Upper lobe of left lung (tissue), 6 donors: ENCODE measurements around the gene IMPA2. TPM values are rescaled to one million over a fixed set of nuclear protein-coding genes. Genes with fewer than 3 reads are reported as not detected.
"Not testable (repeated sequence)": the region's sequence is repeated elsewhere in the genome, so short reads cannot be mapped to it uniquely, and the experiment has no call there.

Source experiments
- ATAC-seq, 2 donors: fragments of 200-7000 bp; cut with Tn5 transposase; one replicate each; pipeline ENCODE4 v1.9.1; 2022; ENCODE audit warnings: mild to moderate bottlenecking in 2 of 2, moderate library complexity in 2 of 2; ENCODE audit not compliant: low FRiP score in 2 of 2
- DNase-seq, 2 donors: peaks; one replicate each; pipeline ENCODE4 v3.0.0-alpha.2; 2019 to 2020
- H3K27ac ChIP-seq, 4 donors: fragments of 200-600 bp; sonication (generic); one replicate each; pipeline ENCODE4 v1.5.1; 2016 to 2019
- H3K27me3 ChIP-seq, 4 donors: fragments of 200-600 bp; sonication (generic); one replicate each; pipeline ENCODE4 v1.5.1; 2017 to 2019
- H3K36me3 ChIP-seq, 4 donors: fragments of 200-600 bp; sonication (generic); one replicate each; pipeline ENCODE4 v1.5.1; 2016 to 2019
- H3K4me1 ChIP-seq, 4 donors: fragments of 200-600 bp; sonication (generic); one replicate each; pipeline ENCODE4 v1.5.1; 2018 to 2019
- H3K4me3 ChIP-seq, 4 donors: fragments of 200-600 bp; sonication (generic); one replicate each; pipeline ENCODE4 v1.5.1; 2017 to 2019; ENCODE audit warnings: mild to moderate bottlenecking in 2 of 4, moderate library complexity in 1 of 4
- H3K9me3 ChIP-seq, 4 donors: fragments of 200-600 bp; sonication (generic); one replicate each; pipeline ENCODE4 v1.5.1; 2018 to 2019
- EP300 ChIP-seq, 4 donors: sonication (generic); formaldehyde crosslinking; IDR thresholded peaks; one replicate each; pipeline ENCODE4 v1.5.1; 2017; ENCODE audit warnings: antibody characterized with exemption in 4 of 4, control low read depth in 2 of 4
- POLR2A ChIP-seq, 4 donors: fragments of 450-650 bp; IDR thresholded peaks; one replicate each; pipeline ENCODE4 v1.5.1; 2016 to 2017; ENCODE audit warnings: antibody characterized with exemption in 4 of 4, mild to moderate bottlenecking in 2 of 4
- POLR2AphosphoS5 ChIP-seq, 2 donors: sonication (generic); formaldehyde crosslinking; IDR thresholded peaks; one replicate each; pipeline ENCODE4 v1.5.1; 2017; ENCODE audit warnings: antibody characterized with exemption in 2 of 2
- WGBS, 2 donors: methylation state at CpG; one replicate each; pipeline ENCODE4 v1.1.5; 2017 to 2018; 5-methylcytosine and 5-hydroxymethylcytosine counted together
- total RNA-seq, 6 donors: library from RNA; depleted of rRNA in 4 of 6; stranded (reverse); fragments of >200 nt in 4 of 6; gene quantifications; one replicate each; pipeline versions ENCODE4 v1.1.0 to v1.2.1, GENCODE V29; 2016 to 2021
- TF ChIP-seq, protein P1 (sequence below), 6 experiments: fragments of 450-650 bp in 4 of 6; fragments of 200-600 bp in 2 of 6; sonication (generic) in 2 of 6; IDR thresholded peaks; one replicate each; pipeline ENCODE4 v1.5.1; 2016 to 2019; ENCODE audit warnings: antibody characterized with exemption in 6 of 6
- donor health status: DM: no; HTN: no; CAD: no; lungs with moderate emphysema.
- donor health status: DM: no; HTN: yes; CAD: no; lungs with severe emphysema.

Gene IMPA2
- total RNA-seq, 6 donors from 2014 or later = 59.3 to 111 (median 77.6) TPM

DNA sequence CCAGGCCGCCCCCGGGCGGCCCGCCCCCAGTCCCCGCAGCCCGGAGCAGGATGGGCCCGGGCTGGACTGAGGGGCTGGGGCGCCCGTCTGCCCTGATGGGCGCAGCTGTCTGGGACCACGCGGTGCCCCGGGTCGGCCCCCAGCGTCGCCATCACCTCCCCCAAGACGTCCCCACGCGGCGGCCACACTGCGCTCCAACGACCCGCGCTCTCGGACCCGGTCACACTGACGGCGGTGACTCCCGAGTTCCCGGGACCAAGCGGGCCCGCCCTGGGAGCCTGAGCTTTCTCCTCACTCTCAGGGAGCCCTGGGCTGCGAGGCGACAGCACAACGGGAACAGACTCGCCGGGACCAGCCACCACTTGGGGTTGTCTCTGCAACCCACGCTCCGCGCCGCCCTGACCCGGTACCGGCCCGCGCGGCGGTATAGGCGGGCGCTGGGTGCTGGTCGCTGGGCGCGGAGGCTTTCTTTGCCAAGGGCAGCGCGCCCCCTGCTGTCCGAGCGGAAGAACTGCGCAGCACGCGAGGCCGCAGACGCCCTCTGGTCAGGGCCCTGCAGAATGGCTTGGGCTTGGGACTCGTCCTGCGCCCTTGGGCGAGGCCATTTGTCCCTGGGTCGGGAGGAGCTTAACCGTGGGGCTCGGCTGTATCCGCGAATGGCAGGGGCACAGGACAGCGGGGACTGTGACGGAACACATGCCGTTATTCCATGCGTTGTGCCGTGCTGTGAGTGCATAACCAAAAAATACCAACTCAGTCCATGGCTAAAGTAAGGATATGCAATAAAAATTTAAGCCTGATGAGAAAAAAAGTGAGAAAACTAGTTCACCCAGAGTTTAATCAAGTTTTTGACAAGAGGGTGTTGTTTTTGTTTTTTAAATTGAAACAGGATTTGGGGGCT lies 57.6 kb downstream of the IMPA2 start:
- Histone ChIP-seq H3K4me3 (peak overlapping the region; percentile 12 to 54 (median 45)), H3K4me1 (peaks cover 8 to 15% (median 11%) of the 10 kb centered on the region in 4 donors), H3K27me3 (no peaks in the 10 kb centered on the region), H3K27ac (peak overlapping the region in 2 of 4 donors; percentile 57 to 61), H3K9me3 (no peaks in the 10 kb centered on the region), H3K36me3 (no peaks in the 10 kb centered on the region)
- peak; percentile 90 to 94 for DNase-seq
- 2 to 4% methylated on average over 19 to 52 of the region's 74 CpGs for WGBS, 2 donors
- TF ChIP-seq EP300 (IDR thresholded peaks at IDR 0.05) = no peak
- peak in 1 of 4 donors; percentile 9 for TF ChIP-seq POLR2A (IDR thresholded peaks at IDR 0.05)
- TF ChIP-seq POLR2AphosphoS5 (IDR thresholded peaks at IDR 0.05) = peak in 1 of 2 donors; percentile 19
- TF ChIP-seq, protein P1, sequence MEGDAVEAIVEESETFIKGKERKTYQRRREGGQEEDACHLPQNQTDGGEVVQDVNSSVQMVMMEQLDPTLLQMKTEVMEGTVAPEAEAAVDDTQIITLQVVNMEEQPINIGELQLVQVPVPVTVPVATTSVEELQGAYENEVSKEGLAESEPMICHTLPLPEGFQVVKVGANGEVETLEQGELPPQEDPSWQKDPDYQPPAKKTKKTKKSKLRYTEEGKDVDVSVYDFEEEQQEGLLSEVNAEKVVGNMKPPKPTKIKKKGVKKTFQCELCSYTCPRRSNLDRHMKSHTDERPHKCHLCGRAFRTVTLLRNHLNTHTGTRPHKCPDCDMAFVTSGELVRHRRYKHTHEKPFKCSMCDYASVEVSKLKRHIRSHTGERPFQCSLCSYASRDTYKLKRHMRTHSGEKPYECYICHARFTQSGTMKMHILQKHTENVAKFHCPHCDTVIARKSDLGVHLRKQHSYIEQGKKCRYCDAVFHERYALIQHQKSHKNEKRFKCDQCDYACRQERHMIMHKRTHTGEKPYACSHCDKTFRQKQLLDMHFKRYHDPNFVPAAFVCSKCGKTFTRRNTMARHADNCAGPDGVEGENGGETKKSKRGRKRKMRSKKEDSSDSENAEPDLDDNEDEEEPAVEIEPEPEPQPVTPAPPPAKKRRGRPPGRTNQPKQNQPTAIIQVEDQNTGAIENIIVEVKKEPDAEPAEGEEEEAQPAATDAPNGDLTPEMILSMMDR (IDR thresholded peaks at IDR 0.05) = peak; percentile 96 to 100 (median 100)
- ATAC-seq = peak; percentile 95 to 98

DNA sequence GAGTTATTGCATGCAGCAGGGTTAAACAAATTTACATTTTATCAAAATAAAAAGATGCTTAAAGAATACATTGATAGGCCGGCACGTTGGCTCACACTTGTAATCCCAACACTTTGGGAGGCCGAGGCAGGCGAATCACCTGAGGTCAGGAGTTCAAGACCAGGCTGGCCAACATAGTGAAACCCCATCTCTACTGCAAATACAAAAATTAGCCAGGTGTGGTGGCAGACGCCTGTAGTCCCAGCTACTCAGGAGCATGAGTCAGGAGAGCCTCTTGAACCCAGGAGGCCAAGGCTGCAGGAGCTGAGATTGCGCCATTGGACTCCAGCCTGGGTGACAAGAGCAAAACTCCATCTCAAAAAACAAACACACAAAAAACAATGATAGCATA lies 58.2 kb downstream of the IMPA2 start:
- not testable (repeated sequence) for H3K9me3 ChIP-seq, H3K27me3 ChIP-seq, H3K27ac ChIP-seq, H3K36me3 ChIP-seq, DNase-seq, H3K4me3 ChIP-seq, ATAC-seq
- WGBS, 2 donors = 65 to 75% methylated on average over 6 of the region's 6 CpGs
- peaks cover 8 to 15% (median 11%) of the 10 kb centered on the region in 4 donors for H3K4me1 ChIP-seq

DNA sequence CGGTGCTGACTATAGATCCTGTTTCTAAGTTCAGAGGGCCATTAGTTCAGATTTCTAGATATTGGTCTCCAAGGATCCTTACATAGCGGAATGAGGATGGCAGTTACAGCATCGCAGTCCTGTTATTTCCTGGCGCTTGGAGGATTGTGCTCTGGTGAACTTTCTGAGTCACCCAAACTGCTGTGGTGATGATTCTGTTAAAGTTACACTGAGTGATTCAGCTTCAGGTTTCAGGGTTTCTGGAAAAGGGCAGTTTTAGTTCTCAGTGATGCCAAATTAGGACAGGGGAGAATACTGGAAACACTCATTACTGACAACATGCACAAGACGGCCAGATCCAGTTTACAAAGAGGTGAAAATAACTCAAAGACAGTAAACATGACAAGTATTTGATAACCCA lies 60.3 kb downstream of the IMPA2 start:
- ATAC-seq (no peak), DNase-seq (no peak)
- Histone ChIP-seq H3K27me3 (no peaks in the 10 kb centered on the region), H3K4me1 (peaks cover 8 to 15% (median 11%) of the 10 kb centered on the region in 4 donors), H3K27ac (no peak overlapping the region), H3K36me3 (no peaks in the 10 kb centered on the region), H3K4me3 (no peak overlapping the region), H3K9me3 (no peaks in the 10 kb centered on the region)
- WGBS, 2 donors = 57 to 61% methylated on average over 5 of the region's 5 CpGs
- TF ChIP-seq EP300 (IDR thresholded peaks at IDR 0.05) (no peak), POLR2A (IDR thresholded peaks at IDR 0.05) (no peak), POLR2AphosphoS5 (IDR thresholded peaks at IDR 0.05) (no peak)
- TF ChIP-seq, protein P1 (IDR thresholded peaks at IDR 0.05) = no peak

DNA sequence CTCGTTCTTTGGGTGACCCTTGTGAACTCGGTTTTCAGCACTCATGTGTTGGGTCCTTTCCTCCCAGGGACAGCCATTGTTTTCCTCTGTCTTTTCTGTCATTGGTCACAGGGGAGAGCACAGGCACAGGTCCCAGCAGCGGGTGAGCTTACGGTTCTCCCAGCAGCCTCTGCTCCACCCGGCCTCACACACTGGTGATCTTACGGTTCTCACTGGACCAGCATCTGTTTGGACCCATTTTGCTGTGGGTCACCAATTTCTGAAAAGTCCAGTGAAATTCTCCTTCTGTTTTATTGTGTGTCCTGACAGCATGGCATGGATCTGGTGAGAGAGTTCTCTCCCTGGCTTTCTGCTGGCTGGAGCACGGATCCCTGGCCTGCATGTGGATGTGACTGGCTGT lies 62.5 kb downstream of the IMPA2 start:
- no peak for DNase-seq
- no peak for ATAC-seq
- H3K36me3 ChIP-seq = no peaks in the 10 kb centered on the region
- no peak overlapping the region for H3K4me3 ChIP-seq
- WGBS, 2 donors = 59 to 71% methylated on average over 7 of the region's 7 CpGs
- no peak overlapping the region for H3K27ac ChIP-seq
- peaks cover 0 to 6% (median 2%) of the 10 kb centered on the region in 4 donors for H3K4me1 ChIP-seq
- TF ChIP-seq, protein P1 (IDR thresholded peaks at IDR 0.05) = no peak
- TF ChIP-seq EP300 (IDR thresholded peaks at IDR 0.05) (no peak), POLR2A (IDR thresholded peaks at IDR 0.05) (no peak), POLR2AphosphoS5 (IDR thresholded peaks at IDR 0.05) (no peak)
- H3K27me3 ChIP-seq = no peaks in the 10 kb centered on the region
- H3K9me3 ChIP-seq = no peaks in the 10 kb centered on the region

DNA sequence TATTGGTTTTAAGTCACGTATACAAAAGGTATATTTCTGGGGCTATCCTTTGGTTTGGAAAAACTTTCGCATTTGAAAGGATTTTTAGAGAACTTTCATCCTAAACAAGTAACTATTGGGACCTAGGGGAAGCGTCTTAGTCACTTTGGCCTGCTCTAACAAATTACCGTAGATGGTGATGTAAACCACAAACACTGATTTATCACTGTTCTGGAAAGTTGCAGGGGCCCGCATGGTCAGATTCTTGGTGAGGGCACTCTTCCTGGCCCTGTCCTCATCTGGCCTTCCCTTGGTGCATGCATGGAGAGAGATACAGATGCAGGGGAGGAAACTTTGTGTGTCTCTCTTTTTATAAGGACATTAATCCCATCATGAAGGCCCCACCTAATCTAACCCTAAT lies 63.3 kb downstream of the IMPA2 start:
- Histone ChIP-seq H3K27me3 (no peaks in the 10 kb centered on the region), H3K9me3 (no peaks in the 10 kb centered on the region), H3K4me1 (no peaks in the 10 kb centered on the region), H3K4me3 (no peak overlapping the region), H3K36me3 (no peaks in the 10 kb centered on the region), H3K27ac (no peak overlapping the region)
- ATAC-seq = no peak
- WGBS, 2 donors = 70% methylated on average over 5 of the region's 5 CpGs
- no peak for DNase-seq
- TF ChIP-seq POLR2A (IDR thresholded peaks at IDR 0.05) (no peak), EP300 (IDR thresholded peaks at IDR 0.05) (no peak), POLR2AphosphoS5 (IDR thresholded peaks at IDR 0.05) (no peak)
- TF ChIP-seq, protein P1 (IDR thresholded peaks at IDR 0.05) = no peak
